ENCODE measurements around the gene NR1H2.

The NR1H2 gene

GRCh38 chr19:50371914-50372475 lies 4.3 kb upstream of the NR1H2 start:
- no peaks in the 10 kb centered on the region for H3K9me3 ChIP-seq (ENCODE audit: control insufficient read depth, low read length)

GRCh38 chr19:50377051-50377461 lies 799 bp downstream of the NR1H2 start:
- Histone ChIP-seq H3K4me1 (ENCODE audit: control insufficient read depth, insufficient read depth, low read length) (peaks cover 4% of the 10 kb centered on the region), H3K36me3 (ENCODE audit: control insufficient read depth, insufficient read depth, low read length) (peaks cover 24% of the 10 kb centered on the region), H3K9me3 (ENCODE audit: control insufficient read depth, low read length) (no peaks in the 10 kb centered on the region), H3K27me3 (ENCODE audit: control insufficient read depth, insufficient read depth, low read length) (no peaks in the 10 kb centered on the region), H3K9ac (ENCODE audit: low read length) (no peak overlapping the region), H3K4me3 (ENCODE audit: low read length) (no peak overlapping the region)

More at GRCh38 chr19:50371914-50372475, 4.3 kb upstream of the NR1H2 start:
- Histone ChIP-seq H3K36me3 (ENCODE audit: control insufficient read depth, insufficient read depth, low read length) (no peaks in the 10 kb centered on the region), H3K4me3 (ENCODE audit: low read length) (no peak overlapping the region), H3K4me1 (ENCODE audit: control insufficient read depth, insufficient read depth, low read length) (peaks cover under 1% of the 10 kb centered on the region), H3K27me3 (ENCODE audit: control insufficient read depth, insufficient read depth, low read length) (no peaks in the 10 kb centered on the region), H3K9ac (ENCODE audit: low read length) (no peak overlapping the region)

GRCh38 chr19:50377517-50377916 lies 1.3 kb downstream of the NR1H2 start:
- Histone ChIP-seq H3K4me3 (ENCODE audit: low read length) (no peak overlapping the region), H3K36me3 (ENCODE audit: control insufficient read depth, insufficient read depth, low read length) (peaks cover 24% of the 10 kb centered on the region), H3K9ac (ENCODE audit: low read length) (no peak overlapping the region), H3K4me1 (ENCODE audit: control insufficient read depth, insufficient read depth, low read length) (peaks cover 4% of the 10 kb centered on the region), H3K27me3 (ENCODE audit: control insufficient read depth, insufficient read depth, low read length) (no peaks in the 10 kb centered on the region), H3K9me3 (ENCODE audit: control insufficient read depth, low read length) (no peaks in the 10 kb centered on the region)

GRCh38 chr19:50378169-50378862 lies 2.1 kb downstream of the NR1H2 start:
- Histone ChIP-seq H3K9ac (ENCODE audit: low read length) (no peak overlapping the region), H3K4me3 (ENCODE audit: low read length) (no peak overlapping the region), H3K4me1 (ENCODE audit: control insufficient read depth, insufficient read depth, low read length) (peaks cover 5% of the 10 kb centered on the region), H3K9me3 (ENCODE audit: control insufficient read depth, low read length) (no peaks in the 10 kb centered on the region), H3K27me3 (ENCODE audit: control insufficient read depth, insufficient read depth, low read length) (no peaks in the 10 kb centered on the region), H3K36me3 (ENCODE audit: control insufficient read depth, insufficient read depth, low read length) (peaks cover 24% of the 10 kb centered on the region)

- Histone ChIP-seq H3K27me3 (ENCODE audit: control insufficient read depth, insufficient read depth, low read length) (no peaks in the 10 kb centered on the region), H3K9ac (ENCODE audit: low read length) (no peak overlapping the region), H3K4me1 (ENCODE audit: control insufficient read depth, insufficient read depth, low read length) (peaks cover 9% of the 10 kb centered on the region), H3K36me3 (ENCODE audit: control insufficient read depth, insufficient read depth, low read length) (peaks cover 24% of the 10 kb centered on the region), H3K4me3 (ENCODE audit: low read length) (no peak overlapping the region), H3K9me3 (ENCODE audit: control insufficient read depth, low read length) (no peaks in the 10 kb centered on the region)
These were observed 2.6 kb downstream of the NR1H2 start for GRCh38 chr19:50378863-50379236.

- H3K27me3 ChIP-seq (ENCODE audit: control insufficient read depth, insufficient read depth, low read length): no peaks in the 10 kb centered on the region
- no peak overlapping the region for H3K4me3 ChIP-seq (ENCODE audit: low read length)
- no peak overlapping the region for H3K9ac ChIP-seq (ENCODE audit: low read length)
- peaks cover 24% of the 10 kb centered on the region for H3K36me3 ChIP-seq (ENCODE audit: control insufficient read depth, insufficient read depth, low read length)
- H3K9me3 ChIP-seq (ENCODE audit: control insufficient read depth, low read length): no peaks in the 10 kb centered on the region
- H3K4me1 ChIP-seq (ENCODE audit: control insufficient read depth, insufficient read depth, low read length): peaks cover 9% of the 10 kb centered on the region
These were observed 3.3 kb downstream of the NR1H2 start for GRCh38 chr19:50379602-50380001.

- H3K4me1 ChIP-seq (ENCODE audit: control insufficient read depth, insufficient read depth, low read length): peaks cover 9% of the 10 kb centered on the region
- no peak overlapping the region for H3K4me3 ChIP-seq (ENCODE audit: low read length)
- no peaks in the 10 kb centered on the region for H3K9me3 ChIP-seq (ENCODE audit: control insufficient read depth, low read length)
- no peak overlapping the region for H3K9ac ChIP-seq (ENCODE audit: low read length)
- no peaks in the 10 kb centered on the region for H3K27me3 ChIP-seq (ENCODE audit: control insufficient read depth, insufficient read depth, low read length)
- peaks cover 24% of the 10 kb centered on the region for H3K36me3 ChIP-seq (ENCODE audit: control insufficient read depth, insufficient read depth, low read length)
These were observed 3.9 kb downstream of the NR1H2 start for GRCh38 chr19:50380137-50380536.

GRCh38 chr19:50380751-50381151 lies 4.5 kb downstream of the NR1H2 start:
- H3K36me3 ChIP-seq (ENCODE audit: control insufficient read depth, insufficient read depth, low read length): peaks cover 24% of the 10 kb centered on the region
- H3K9me3 ChIP-seq (ENCODE audit: control insufficient read depth, low read length): no peaks in the 10 kb centered on the region
- no peak overlapping the region for H3K9ac ChIP-seq (ENCODE audit: low read length)
- H3K4me3 ChIP-seq (ENCODE audit: low read length): no peak overlapping the region
- H3K4me1 ChIP-seq (ENCODE audit: control insufficient read depth, insufficient read depth, low read length): peaks cover 9% of the 10 kb centered on the region
- no peaks in the 10 kb centered on the region for H3K27me3 ChIP-seq (ENCODE audit: control insufficient read depth, insufficient read depth, low read length)

- Histone ChIP-seq H3K27me3 (ENCODE audit: control insufficient read depth, insufficient read depth, low read length) (no peaks in the 10 kb centered on the region), H3K4me1 (ENCODE audit: control insufficient read depth, insufficient read depth, low read length) (peaks cover 8% of the 10 kb centered on the region), H3K4me3 (ENCODE audit: low read length) (no peak overlapping the region), H3K9ac (ENCODE audit: low read length) (no peak overlapping the region), H3K9me3 (ENCODE audit: control insufficient read depth, low read length) (no peaks in the 10 kb centered on the region), H3K36me3 (ENCODE audit: control insufficient read depth, insufficient read depth, low read length) (peaks cover 24% of the 10 kb centered on the region)
These were observed 5.8 kb downstream of the NR1H2 start for GRCh38 chr19:50381881-50382729.

GRCh38 chr19:50383001-50383851 lies 7.0 kb downstream of the NR1H2 start:
- peak overlapping the region; percentile 47 for H3K9ac ChIP-seq (ENCODE audit: low read length)
- peak overlapping the region; percentile 28 for H3K4me3 ChIP-seq (ENCODE audit: low read length)
- peaks cover 24% of the 10 kb centered on the region for H3K36me3 ChIP-seq (ENCODE audit: control insufficient read depth, insufficient read depth, low read length)
- peaks cover 5% of the 10 kb centered on the region for H3K4me1 ChIP-seq (ENCODE audit: control insufficient read depth, insufficient read depth, low read length)
- H3K27me3 ChIP-seq (ENCODE audit: control insufficient read depth, insufficient read depth, low read length): no peaks in the 10 kb centered on the region
- no peaks in the 10 kb centered on the region for H3K9me3 ChIP-seq (ENCODE audit: control insufficient read depth, low read length)

- H3K9me3 ChIP-seq (ENCODE audit: control insufficient read depth, low read length): no peaks in the 10 kb centered on the region
- H3K4me1 ChIP-seq (ENCODE audit: control insufficient read depth, insufficient read depth, low read length): peaks cover 5% of the 10 kb centered on the region
- peaks cover 16% of the 10 kb centered on the region for H3K36me3 ChIP-seq (ENCODE audit: control insufficient read depth, insufficient read depth, low read length)
- no peaks in the 10 kb centered on the region for H3K27me3 ChIP-seq (ENCODE audit: control insufficient read depth, insufficient read depth, low read length)
- peak within 1 kb of the TSS; percentile 28 for H3K4me3 ChIP-seq (ENCODE audit: low read length)
- H3K9ac ChIP-seq (ENCODE audit: low read length): peak within 1 kb of the TSS; percentile 67
These were observed 7.8 kb downstream of the NR1H2 start, which contains the start of gene POLD1 for GRCh38 chr19:50383852-50384684. POLD1 (plus strand) TSS chr19:50384347; CDS start chr19:50398852, 14,505 bp downstream.

Measured in mucosa of stomach (tissue), 1 donor.